ENCODE results near the gene GRM2. TPM values are rescaled to one million over a fixed set of nuclear protein-coding genes. Genes with fewer than 3 reads are reported as not detected.

The GRM2 gene
- total RNA-seq = under 1 TPM in 2 of 4 donors, not detected in 2; 0.12 to 0.13 TPM

- H3K27me3 ChIP-seq = peaks cover 17% of the 10 kb centered on the region
- no peaks in the 10 kb centered on the region for H3K9me3 ChIP-seq
- H3K36me3 ChIP-seq = peaks cover 0 to 40% of the 10 kb centered on the region in 2 donors
- peaks cover 0 to 11% (median 0%) of the 10 kb centered on the region in 3 donors for H3K4me1 ChIP-seq
- WGBS, 2 donors (ENCODE audit: low coverage in 1 of 2) = 2 to 12% methylated on average over 7 to 21 of the region's 69 CpGs
- no peak for TF ChIP-seq POLR2A (IDR thresholded peaks at IDR 0.05)
- no peak for TF ChIP-seq POLR2AphosphoS5 (IDR thresholded peaks at IDR 0.05)
- TF ChIP-seq EP300 (IDR thresholded peaks at IDR 0.05) = no peak
- TF ChIP-seq CTCF (IDR thresholded peaks at IDR 0.05) = peak in 1 of 4 experiments; percentile 7
- peak; percentile 84 for ATAC-seq
- no peak within 1 kb of the TSS for H3K27ac ChIP-seq
- peak within 1 kb of the TSS in 1 of 2 donors; percentile 45 for H3K4me3 ChIP-seq
These were observed at the start of gene GRM2 for GRCh38 chr3:51706788-51707731. TSS of gene GRM2 (plus strand) at chr3:51707068. CDS start at chr3:51708984, 1,916 bp downstream.

DNA sequence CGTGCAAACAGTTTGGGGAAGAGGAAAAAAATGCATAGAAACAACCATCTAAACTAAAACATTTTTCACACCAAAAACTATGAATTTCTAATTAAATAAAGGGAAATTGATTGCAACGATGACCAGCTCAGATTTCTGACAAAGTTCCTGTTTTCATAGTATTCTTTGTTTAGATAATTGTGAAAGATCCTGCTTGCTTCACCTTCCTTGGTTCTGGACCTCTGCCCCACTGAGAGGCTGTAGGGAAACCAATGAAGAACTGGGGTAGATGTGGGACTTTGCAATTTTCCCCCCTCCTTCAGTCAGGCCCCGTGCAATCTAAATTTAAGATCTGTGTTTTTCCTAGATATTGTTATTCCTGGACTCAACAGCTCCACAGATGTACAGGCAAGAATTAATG is 49.6 kb upstream of the GRM2 start:
- Histone ChIP-seq H3K27me3 (no peaks in the 10 kb centered on the region), H3K27ac (no peak overlapping the region), H3K4me3 (no peak overlapping the region), H3K9me3 (no peaks in the 10 kb centered on the region), H3K4me1 (no peaks in the 10 kb centered on the region), H3K36me3 (peaks cover 0 to 81% of the 10 kb centered on the region in 2 donors)
- no peak for ATAC-seq
- TF ChIP-seq POLR2AphosphoS5 (IDR thresholded peaks at IDR 0.05) = no peak
- no peak for TF ChIP-seq CTCF (IDR thresholded peaks at IDR 0.05)
- TF ChIP-seq POLR2A (IDR thresholded peaks at IDR 0.05) = no peak
- WGBS, 2 donors (ENCODE audit: low coverage in 1 of 2) = 93 to 100% methylated on average over 3 of the region's 3 CpGs

DNA sequence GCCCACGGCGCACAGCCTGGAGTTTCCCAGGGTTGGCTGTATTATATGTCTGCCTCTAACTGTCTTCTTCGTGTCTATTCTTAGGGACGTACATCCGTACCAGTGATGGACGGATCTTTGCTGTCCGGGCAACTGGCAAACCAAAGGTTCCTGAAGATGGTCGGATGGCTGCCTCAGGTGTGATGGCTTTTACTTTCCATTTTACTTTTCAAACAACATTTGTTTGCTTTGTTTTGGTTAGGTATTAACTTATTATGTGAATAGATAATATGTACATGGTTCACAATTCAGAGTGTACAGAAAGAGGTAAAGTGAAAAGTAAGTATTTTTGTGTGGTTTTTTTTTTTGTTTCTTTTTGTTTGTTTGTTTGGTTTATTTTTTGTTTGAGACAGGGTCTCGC is 46.9 kb upstream of the GRM2 start:
- H3K4me3 ChIP-seq = no peak overlapping the region
- TF ChIP-seq POLR2AphosphoS5 (IDR thresholded peaks at IDR 0.05) (no peak), POLR2A (IDR thresholded peaks at IDR 0.05) (no peak), EP300 (IDR thresholded peaks at IDR 0.05) (no peak), CTCF (IDR thresholded peaks at IDR 0.05) (no peak)
- no peaks in the 10 kb centered on the region for H3K27me3 ChIP-seq
- H3K36me3 ChIP-seq = peaks cover 0 to 91% of the 10 kb centered on the region in 2 donors
- H3K27ac ChIP-seq = no peak overlapping the region
- H3K4me1 ChIP-seq = peaks cover 0 to 3% (median 0%) of the 10 kb centered on the region in 3 donors
- no peak for ATAC-seq
- WGBS, 2 donors (ENCODE audit: low coverage in 1 of 2) = 92 to 96% methylated on average over 5 to 9 of the region's 9 CpGs
- no peaks in the 10 kb centered on the region for H3K9me3 ChIP-seq

DNA sequence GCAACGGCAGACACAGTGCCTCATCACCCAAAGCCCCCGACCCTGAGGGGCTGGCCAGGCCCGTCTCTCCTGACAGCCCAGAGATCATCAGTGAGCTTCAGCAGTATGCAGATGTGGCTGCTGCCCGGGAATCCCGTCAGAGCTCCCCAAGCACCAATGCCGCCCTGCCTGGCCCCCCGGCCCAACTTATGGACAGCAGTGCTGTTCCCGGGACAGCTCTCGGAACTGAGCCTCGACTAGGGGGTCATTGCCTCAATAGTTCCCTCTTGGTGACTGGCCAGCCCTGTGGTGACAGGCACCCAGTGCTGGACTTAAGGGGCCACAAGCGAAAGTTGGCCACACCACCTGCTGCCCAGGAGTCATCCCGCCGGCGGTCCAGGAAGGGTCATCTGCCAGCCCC is 44.4 kb upstream of the GRM2 start:
- H3K36me3 ChIP-seq = peaks cover 0 to 65% of the 10 kb centered on the region in 2 donors
- peaks cover 0 to 15% (median 0%) of the 10 kb centered on the region in 3 donors for H3K4me1 ChIP-seq
- H3K27ac ChIP-seq = no peak overlapping the region
- no peaks in the 10 kb centered on the region for H3K9me3 ChIP-seq
- WGBS, 2 donors (ENCODE audit: low coverage in 1 of 2) = 80% methylated on average over 1 of the region's 14 CpGs; no CpG with 5 or more reads in 1 of the 2 donors
- H3K4me3 ChIP-seq = no peak overlapping the region
- TF ChIP-seq CTCF (IDR thresholded peaks at IDR 0.05) = no peak
- no peak for TF ChIP-seq POLR2A (IDR thresholded peaks at IDR 0.05)
- no peak for TF ChIP-seq EP300 (IDR thresholded peaks at IDR 0.05)
- no peak for TF ChIP-seq POLR2AphosphoS5 (IDR thresholded peaks at IDR 0.05)
- no peaks in the 10 kb centered on the region for H3K27me3 ChIP-seq
- ATAC-seq = no peak
